ENCODE data around the gene CCDC87. TPM values are rescaled to one million over a fixed set of nuclear protein-coding genes. Genes with fewer than 3 reads are reported as not detected.
"Not testable (repeated sequence)": the region's sequence is repeated elsewhere in the genome, so short reads cannot be mapped to it uniquely, and the experiment has no call there.

The CCDC87 gene
- total RNA-seq: 1 to 10 TPM in 3 of 4 donors, under 1 TPM in 1; 0.27 to 1.2 (median 1.1) TPM

DNA sequence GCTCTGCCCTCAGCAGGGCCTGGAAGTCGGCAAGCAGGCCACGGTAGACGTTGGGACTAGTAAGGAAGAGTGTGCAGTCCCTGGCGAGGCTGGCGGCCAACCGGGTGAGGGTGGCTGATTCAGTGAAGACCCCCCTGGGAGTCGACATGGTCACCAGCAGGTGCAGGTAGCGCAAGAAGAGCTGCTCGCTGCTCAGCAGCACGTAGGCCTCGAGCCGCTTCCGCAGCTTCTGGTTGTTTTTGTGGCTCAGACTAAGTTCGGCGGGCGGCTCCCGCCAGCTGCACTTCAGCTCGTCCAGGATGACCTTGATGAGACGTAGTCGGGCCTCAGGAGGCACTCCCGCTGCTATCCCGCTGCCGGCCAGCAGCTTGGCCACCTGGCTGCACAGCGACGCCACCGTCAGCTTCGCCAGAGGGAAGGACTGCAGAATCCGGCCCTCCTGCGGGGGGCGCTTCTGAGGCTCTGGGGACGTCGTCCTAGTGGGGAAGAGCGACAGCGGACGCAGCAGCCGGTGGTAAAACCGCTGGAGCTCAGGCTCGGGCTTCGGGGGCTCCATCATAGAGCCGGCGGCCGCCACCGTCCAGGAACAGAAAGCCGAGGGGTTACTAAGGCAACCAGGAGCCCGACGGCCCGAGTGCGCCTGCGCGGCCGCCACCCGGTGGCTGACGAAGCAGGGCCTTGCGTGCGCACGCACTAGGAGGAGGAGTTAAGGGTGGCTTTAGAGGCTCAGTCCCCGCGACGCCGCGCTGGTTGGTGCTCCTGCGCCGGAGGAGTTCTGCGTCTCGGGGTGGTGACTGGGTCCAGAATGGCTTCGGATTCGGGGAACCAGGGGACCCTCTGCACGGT, at the start of gene CCDC87, which contains the start of gene CCS:
Gene CCDC87 (minus strand): TSS at position 607 of the 846 bp plus-strand sequence. CDS start 48 bp downstream, at position 559.
Gene CCS (plus strand): TSS at position 729 of the 846 bp plus-strand sequence. CDS start 77 bp downstream, at position 806.
- ATAC-seq: peak; percentile 98
- no peaks in the 10 kb centered on the region for H3K27me3 ChIP-seq
- 0% methylated on average over 6 of the region's 68 CpGs; no CpG with 5 or more reads in 1 of the 2 donors for WGBS, 2 donors (ENCODE audit: low coverage in 1 of 2)

GRCh38 chr11:66641834-66642233, 49.0 kb upstream of the CCDC87 start:
- peak overlapping the region in 2 of 4 donors; percentile 2 to 91 for H3K27ac ChIP-seq
- H3K27me3 ChIP-seq: no peaks in the 10 kb centered on the region
- peak overlapping the region; percentile 17 to 78 for H3K4me3 ChIP-seq
- no peak for ATAC-seq
- TF ChIP-seq POLR2A (IDR thresholded peaks at IDR 0.05): no peak
- TF ChIP-seq POLR2AphosphoS5 (IDR thresholded peaks at IDR 0.05): no peak
- no peak for TF ChIP-seq EP300 (IDR thresholded peaks at IDR 0.05)
- TF ChIP-seq, protein P1, sequence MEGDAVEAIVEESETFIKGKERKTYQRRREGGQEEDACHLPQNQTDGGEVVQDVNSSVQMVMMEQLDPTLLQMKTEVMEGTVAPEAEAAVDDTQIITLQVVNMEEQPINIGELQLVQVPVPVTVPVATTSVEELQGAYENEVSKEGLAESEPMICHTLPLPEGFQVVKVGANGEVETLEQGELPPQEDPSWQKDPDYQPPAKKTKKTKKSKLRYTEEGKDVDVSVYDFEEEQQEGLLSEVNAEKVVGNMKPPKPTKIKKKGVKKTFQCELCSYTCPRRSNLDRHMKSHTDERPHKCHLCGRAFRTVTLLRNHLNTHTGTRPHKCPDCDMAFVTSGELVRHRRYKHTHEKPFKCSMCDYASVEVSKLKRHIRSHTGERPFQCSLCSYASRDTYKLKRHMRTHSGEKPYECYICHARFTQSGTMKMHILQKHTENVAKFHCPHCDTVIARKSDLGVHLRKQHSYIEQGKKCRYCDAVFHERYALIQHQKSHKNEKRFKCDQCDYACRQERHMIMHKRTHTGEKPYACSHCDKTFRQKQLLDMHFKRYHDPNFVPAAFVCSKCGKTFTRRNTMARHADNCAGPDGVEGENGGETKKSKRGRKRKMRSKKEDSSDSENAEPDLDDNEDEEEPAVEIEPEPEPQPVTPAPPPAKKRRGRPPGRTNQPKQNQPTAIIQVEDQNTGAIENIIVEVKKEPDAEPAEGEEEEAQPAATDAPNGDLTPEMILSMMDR (IDR thresholded peaks at IDR 0.05): no peak
- 9 to 16% methylated on average over 3 of the region's 3 CpGs for WGBS, 2 donors (ENCODE audit: low coverage in 1 of 2)
- H3K4me1 ChIP-seq: peaks cover 34 to 88% (median 73%) of the 10 kb centered on the region in 3 donors
- H3K9me3 ChIP-seq: no peaks in the 10 kb centered on the region
- H3K36me3 ChIP-seq: peaks cover 0 to 57% of the 10 kb centered on the region in 2 donors

More for the DNA sequence above, at the start of gene CCDC87, which contains the start of gene CCS:
- Histone ChIP-seq H3K36me3 (no peaks in the 10 kb centered on the region), H3K27ac (peak within 1 kb of the TSS; percentile 65 to 88 (median 87)), H3K9me3 (no peaks in the 10 kb centered on the region), H3K4me3 (peak within 1 kb of the TSS; percentile 61 to 72), H3K4me1 (peaks cover 0 to 45% (median 32%) of the 10 kb centered on the region in 3 donors)
- TF ChIP-seq, protein P1 (IDR thresholded peaks at IDR 0.05): peak in 3 of 4 experiments; percentile 80 to 84 (median 80)
- TF ChIP-seq EP300 (IDR thresholded peaks at IDR 0.05) (no peak), POLR2AphosphoS5 (IDR thresholded peaks at IDR 0.05) (peak; percentile 91), POLR2A (IDR thresholded peaks at IDR 0.05) (peak; percentile 84 to 89)

GRCh38 chr11:66639814-66640340, 47.0 kb upstream of the CCDC87 start:
- Histone ChIP-seq H3K36me3 (peaks cover 0 to 38% of the 10 kb centered on the region in 2 donors), H3K27ac (peak overlapping the region in 3 of 4 donors; percentile 89 to 92 (median 91)), H3K4me3 (peak overlapping the region in 1 of 2 donors; percentile 78), H3K4me1 (peaks cover 21 to 82% (median 56%) of the 10 kb centered on the region in 3 donors)
- not testable (repeated sequence) for ATAC-seq, H3K27me3 ChIP-seq, H3K9me3 ChIP-seq
- WGBS, 2 donors (ENCODE audit: low coverage in 1 of 2): 44% methylated on average over 7 of the region's 10 CpGs; no CpG with 5 or more reads in 1 of the 2 donors

DNA sequence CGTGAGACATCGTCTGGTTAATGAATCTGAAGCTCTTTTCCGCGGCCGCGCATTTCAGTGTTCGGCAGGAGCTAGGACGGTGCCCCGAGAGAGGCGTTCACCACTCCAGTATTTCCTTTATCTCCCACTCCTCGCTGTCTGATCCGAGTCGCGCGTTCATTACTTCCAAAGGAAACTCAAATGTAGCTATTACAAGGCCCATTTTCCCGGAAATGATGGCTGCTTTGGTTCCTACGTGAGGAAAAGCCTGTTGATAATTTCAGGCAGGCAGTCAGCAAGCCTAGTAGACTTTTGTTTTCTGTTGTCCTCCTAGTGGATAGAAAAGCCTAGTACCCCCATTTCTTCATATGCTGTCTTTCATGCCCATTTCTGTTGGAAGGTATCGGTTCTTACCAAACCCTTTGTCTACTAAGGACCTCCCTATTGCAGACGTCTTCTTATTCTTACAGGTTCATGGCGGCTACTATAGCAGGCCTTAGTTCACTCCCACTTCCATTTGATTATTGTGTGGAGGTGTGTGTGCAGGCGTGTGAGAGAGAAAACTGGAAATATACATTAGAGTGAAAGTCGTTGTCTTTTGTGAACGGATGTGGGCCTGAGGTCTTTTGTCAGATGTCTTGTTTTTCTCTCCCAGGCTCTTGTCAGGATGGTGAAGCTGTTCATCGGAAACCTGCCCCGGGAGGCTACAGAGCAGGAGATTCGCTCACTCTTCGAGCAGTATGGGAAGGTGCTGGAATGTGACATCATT, 46.4 kb upstream of the CCDC87 start:
- peak overlapping the region; percentile 49 to 78 for H3K4me3 ChIP-seq
- H3K27me3 ChIP-seq: no peaks in the 10 kb centered on the region
- ATAC-seq: no peak
- peak overlapping the region; percentile 57 to 92 (median 90) for H3K27ac ChIP-seq
- WGBS, 2 donors (ENCODE audit: low coverage in 1 of 2): 0 to 1% methylated on average over 8 to 22 of the region's 27 CpGs
- TF ChIP-seq POLR2A (IDR thresholded peaks at IDR 0.05): no peak
- TF ChIP-seq, protein P1 (IDR thresholded peaks at IDR 0.05): peak in 1 of 4 experiments; percentile 24
- H3K4me1 ChIP-seq: peaks cover 21 to 76% (median 49%) of the 10 kb centered on the region in 3 donors
- H3K36me3 ChIP-seq: peaks cover 0 to 31% of the 10 kb centered on the region in 2 donors
- H3K9me3 ChIP-seq: no peaks in the 10 kb centered on the region
